Liver (tissue), 3 donors: Measurements from ENCODE around the gene AGR2.

ENCODE experiments used
- JUND ChIP-seq, 2 donors: IDR thresholded peaks; 2 replicates each; pipeline ENCODE4 v1.6.1; 2016; ENCODE audit warnings: antibody characterized with exemption in 2 of 2
- SP1 ChIP-seq: IDR thresholded peaks from 2 replicates; pipeline ENCODE4 v1.6.1; 2018; ENCODE audit warnings: antibody characterized with exemption, mild to moderate bottlenecking
- TAF1 ChIP-seq: conservative IDR thresholded peaks from 2 replicates; pipeline ENCODE4 v1.6.1; 2016; ENCODE audit warnings: antibody characterized with exemption, mild to moderate bottlenecking
- TF ChIP-seq, protein P1 (sequence below): fragments of 150-350 bp; IDR thresholded peaks from 2 replicates; pipeline ENCODE4 v1.5.1; 2017; ENCODE audit warnings: improper control_type of control experiment, low read depth, low read length; ENCODE audit not compliant: missing input control
- TF ChIP-seq, protein P2 (sequence below): IDR thresholded peaks from 2 replicates; pipeline ENCODE4 v1.6.1; 2016; ENCODE audit warnings: antibody characterized with exemption
- donor health status: healthy.
- donor health status: healthy.

DNA sequence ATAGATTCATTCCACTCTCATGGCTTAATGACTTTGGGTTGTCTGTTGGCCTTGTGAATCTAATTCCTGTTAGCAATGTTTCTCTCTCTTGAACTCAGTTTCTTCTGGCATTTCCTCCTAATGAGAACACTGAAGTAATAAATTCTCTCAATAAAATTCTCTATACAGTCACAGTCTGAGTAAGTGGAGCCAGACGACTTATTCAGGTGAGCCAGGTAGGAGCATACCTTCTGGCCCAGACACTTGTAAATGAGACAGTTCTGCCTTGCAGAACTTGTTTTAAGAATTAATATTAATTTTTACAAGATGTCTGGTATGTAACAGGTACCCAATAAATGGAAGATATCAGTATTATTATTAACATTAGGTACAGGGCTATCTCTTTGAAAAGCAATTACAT lies 28.6 kb upstream of the AGR2 start:
- TF ChIP-seq TAF1 = no peak
- TF ChIP-seq, protein P1, sequence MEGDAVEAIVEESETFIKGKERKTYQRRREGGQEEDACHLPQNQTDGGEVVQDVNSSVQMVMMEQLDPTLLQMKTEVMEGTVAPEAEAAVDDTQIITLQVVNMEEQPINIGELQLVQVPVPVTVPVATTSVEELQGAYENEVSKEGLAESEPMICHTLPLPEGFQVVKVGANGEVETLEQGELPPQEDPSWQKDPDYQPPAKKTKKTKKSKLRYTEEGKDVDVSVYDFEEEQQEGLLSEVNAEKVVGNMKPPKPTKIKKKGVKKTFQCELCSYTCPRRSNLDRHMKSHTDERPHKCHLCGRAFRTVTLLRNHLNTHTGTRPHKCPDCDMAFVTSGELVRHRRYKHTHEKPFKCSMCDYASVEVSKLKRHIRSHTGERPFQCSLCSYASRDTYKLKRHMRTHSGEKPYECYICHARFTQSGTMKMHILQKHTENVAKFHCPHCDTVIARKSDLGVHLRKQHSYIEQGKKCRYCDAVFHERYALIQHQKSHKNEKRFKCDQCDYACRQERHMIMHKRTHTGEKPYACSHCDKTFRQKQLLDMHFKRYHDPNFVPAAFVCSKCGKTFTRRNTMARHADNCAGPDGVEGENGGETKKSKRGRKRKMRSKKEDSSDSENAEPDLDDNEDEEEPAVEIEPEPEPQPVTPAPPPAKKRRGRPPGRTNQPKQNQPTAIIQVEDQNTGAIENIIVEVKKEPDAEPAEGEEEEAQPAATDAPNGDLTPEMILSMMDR = no peak
- TF ChIP-seq, protein P2, sequence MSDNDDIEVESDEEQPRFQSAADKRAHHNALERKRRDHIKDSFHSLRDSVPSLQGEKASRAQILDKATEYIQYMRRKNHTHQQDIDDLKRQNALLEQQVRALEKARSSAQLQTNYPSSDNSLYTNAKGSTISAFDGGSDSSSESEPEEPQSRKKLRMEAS = no peak
- no peak for TF ChIP-seq JUND (IDR thresholded peaks at IDR 0.05)
- TF ChIP-seq SP1 = no peak
